Myocyte (in vitro differentiated cells): Measurements from ENCODE around the gene LIX1. TPM values are rescaled to one million over a fixed set of nuclear protein-coding genes. Genes with fewer than 3 reads are reported as not detected.
"Not testable (repeated sequence)": the region's sequence is repeated elsewhere in the genome, so short reads cannot be mapped to it uniquely, and the experiment has no call there.

Experiments
- DNase-seq: peaks from one replicate; pipeline ENCODE4 v3.0.0-alpha.2; 2012; ENCODE audit warnings: low read depth
- total RNA-seq: library from RNA; depleted of rRNA; stranded (reverse); fragments of >200 nt; gene quantifications from 2 replicates; pipeline ENCODE4 v1.2.3, GENCODE V29; 2014

The LIX1 gene
- total RNA-seq, 1 donor from 2014 or later, result not detected

DNA sequence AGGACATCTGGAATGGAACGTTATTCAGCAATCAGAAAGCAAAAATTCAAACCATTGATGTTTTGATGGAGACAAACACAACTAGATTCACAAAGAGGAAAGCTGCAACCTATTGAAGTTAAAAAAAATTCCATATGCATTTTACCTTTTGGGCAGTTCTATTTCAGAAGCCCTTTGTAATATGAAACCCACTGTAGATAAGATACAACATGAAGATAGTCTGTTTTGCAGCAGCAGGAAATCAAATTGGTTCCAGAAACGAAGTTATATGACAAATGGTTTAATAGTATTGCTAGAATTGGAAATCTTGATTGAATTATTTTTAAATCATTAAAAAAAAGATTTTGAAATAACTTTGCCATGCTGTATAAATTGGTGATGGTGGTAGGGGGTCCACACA, 872 bp downstream of the LIX1 start:
- DNase-seq, result no peak

DNA sequence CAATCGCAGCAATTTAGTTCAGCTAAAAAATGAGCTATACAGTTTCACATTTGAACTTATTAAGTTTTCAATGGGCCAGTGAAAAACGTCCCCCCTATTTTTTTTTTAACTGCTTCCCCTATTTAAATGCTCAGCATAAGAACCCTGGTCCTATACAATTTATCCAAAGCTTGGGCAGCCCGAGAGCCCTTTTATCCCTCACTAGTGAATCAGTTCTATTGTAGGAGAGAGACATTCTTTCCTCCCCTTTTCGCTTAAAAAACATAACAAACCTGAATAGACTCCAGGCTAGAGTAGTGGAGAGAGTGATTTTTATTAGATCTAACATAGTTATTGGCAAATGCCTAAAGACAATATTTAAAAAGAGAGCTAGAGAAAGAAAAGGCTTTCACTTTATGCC, 1.4 kb downstream of the LIX1 start:
- DNase-seq, result no peak

- not testable (repeated sequence) for DNase-seq
Observed at GRCh38 chr5:97140250-97140649, 2.2 kb downstream of the LIX1 start.

- no peak for DNase-seq
Observed at GRCh38 chr5:97136475-97136874, 5.9 kb downstream of the LIX1 start.

- no peak for DNase-seq
Observed at GRCh38 chr5:97135868-97136267, 6.5 kb downstream of the LIX1 start.

DNA sequence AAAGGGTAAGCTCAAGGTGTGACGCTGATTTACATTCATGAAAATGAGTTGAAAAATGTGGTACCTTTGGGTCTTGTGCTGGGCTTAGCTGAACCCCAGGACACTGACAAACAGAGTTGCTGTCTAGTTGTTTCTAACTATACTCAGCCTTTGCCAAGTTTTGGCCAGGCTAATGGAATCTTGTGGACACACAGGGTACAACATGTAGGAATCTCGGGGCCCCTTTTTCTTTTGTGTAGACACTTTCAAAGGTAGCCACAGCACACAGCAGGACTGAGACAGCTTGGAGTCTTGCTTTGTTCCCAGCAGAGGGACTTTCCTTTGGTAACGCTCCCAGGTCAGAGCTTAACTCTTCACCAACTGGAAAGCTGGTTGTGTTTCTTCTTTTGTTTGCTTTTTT, 7.8 kb downstream of the LIX1 start:
- DNase-seq, result no peak

GRCh38 chr5:97133101-97133500, 9.3 kb downstream of the LIX1 start:
- DNase-seq, result no peak

- DNase-seq, result no peak
Observed at GRCh38 chr5:97131921-97132320, 10.5 kb downstream of the LIX1 start.

DNA sequence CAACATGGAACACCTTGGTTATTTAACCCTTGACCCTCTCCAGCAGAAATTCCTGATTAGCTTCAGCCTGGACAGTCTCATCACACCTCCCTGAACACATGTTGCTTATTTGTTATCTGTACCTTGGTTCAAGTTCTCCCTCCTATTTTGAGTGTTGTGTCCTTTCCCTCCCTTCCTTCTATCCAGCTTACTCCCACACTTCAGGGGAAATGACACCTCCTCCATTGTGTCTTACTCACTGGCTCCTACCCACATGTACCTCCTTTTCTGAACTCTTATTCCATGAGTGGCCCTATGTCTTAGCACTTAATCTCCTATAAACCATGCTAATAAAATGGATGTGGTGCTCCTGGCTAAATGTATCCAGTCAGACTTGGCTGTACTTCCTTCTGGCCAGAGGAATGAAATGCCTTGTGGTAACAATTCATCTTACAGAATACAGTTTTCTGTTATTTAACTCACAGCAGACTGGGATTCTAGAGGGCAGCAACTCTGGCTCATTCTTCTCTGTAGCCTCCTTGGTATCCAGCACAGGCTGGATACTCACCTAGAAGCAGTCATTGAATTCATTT, 11.2 kb downstream of the LIX1 start:
- DNase-seq, result no peak

DNA sequence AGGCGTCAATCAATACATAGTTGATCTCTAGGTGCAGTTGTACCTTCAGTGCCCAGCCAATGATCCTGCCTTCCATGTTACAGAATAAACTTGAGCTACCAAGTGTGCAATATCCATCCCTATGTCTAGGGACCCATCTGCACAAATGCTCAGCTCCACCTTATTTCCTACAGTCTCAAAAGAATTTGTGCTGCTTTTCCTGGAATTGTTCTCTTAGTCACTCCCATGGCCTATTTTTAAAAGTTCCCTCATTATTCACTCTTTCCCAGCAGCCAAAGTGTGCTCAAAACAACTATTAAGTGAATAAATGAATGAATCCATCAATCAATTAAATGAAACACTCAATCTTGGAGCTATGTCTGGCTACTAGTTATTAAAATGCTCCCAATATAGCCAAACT, 14.7 kb downstream of the LIX1 start:
- DNase-seq, result no peak

DNA sequence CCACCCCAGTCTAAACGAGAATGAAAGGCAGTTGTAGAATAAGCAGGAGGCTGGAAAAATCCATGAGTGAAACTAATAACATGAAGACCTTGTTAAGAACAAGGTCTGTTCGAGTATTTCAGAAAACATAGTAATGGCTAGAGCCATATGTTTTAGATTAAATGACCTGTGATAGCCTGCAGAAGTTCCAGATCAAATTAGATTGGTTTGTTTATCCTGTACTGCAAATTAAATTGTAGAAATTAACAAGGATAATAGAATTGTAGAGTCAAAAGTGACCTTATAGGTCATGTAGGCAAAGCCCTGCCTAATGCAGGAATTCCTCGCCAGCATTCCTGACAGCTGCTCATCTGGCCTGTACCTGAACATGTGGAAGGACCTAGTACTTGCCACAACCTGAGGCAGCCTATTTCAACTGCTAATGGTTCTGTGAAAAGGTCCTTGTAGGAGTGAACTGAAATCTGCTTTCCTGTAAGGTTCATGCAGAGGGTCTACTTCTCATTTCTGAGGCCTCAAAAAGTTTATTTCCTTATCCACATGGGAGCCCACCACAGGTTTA, 17.2 kb downstream of the LIX1 start:
- no peak for DNase-seq

- no peak for DNase-seq
Observed at GRCh38 chr5:97124335-97124734, 18.1 kb downstream of the LIX1 start.

- DNase-seq, result no peak
Observed at GRCh38 chr5:97121848-97122247, 20.6 kb downstream of the LIX1 start.

DNA sequence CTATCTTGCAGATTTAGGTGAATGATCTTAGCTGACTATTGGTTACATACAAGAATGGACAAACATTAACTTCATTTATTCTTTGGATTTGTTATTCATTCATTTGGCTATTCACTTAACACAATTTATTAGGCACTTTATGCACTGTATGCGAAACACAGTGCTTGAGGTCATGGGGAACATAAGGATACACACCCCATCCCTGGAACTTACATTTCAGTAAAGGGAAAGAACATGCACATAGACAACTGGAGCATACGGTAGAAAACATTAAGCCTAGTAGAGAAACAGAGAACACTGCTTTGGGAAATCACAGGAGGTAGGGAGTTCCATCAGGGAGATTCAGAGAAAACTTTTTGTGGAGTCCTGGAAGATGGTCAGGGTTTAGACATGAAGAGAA, 22.2 kb downstream of the LIX1 start:
- no peak for DNase-seq

DNA sequence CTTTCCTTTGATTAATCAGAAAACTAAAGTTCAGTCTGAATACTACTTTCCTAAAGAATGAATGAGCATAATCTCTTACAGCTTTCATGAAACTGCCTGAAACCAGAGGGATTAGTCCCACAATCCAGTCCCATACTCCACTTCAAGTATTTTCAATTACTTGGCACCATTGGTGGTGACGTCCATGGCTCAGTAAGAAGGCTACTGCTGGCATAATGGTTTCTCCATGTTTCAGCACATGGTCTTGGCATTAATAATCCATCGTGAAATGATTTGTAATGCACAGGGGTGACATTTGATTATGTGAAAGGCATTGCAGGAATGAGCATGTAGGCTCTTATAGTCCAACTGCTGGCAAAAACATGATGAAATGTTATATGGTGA, 23.4 kb downstream of the LIX1 start:
- no peak for DNase-seq

GRCh38 chr5:97118261-97119006, 24.0 kb downstream of the LIX1 start:
- DNase-seq, result no peak

GRCh38 chr5:97115932-97116331, 26.5 kb downstream of the LIX1 start:
- no peak for DNase-seq

- DNase-seq, result no peak
Observed at GRCh38 chr5:97112230-97112629, 30.2 kb downstream of the LIX1 start.

DNA sequence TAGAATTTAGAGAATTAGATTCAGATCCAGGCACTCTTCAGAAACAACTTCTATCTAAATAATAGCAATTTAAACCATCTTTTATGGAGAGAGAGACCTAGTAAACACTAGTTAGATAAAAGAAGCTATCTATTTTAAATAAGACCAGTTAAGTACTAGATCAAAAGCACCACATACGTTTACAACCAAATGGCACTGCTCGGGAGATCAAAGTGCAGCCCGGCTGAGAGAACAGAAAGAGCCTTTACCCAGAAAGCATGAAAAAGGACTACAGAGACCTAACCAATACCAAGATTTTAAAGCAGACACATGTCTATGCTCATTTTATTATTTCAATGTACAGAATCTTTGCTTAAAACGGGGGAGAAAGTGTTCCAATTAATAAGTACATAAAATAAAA, 30.8 kb downstream of the LIX1 start:
- DNase-seq, result no peak

DNA sequence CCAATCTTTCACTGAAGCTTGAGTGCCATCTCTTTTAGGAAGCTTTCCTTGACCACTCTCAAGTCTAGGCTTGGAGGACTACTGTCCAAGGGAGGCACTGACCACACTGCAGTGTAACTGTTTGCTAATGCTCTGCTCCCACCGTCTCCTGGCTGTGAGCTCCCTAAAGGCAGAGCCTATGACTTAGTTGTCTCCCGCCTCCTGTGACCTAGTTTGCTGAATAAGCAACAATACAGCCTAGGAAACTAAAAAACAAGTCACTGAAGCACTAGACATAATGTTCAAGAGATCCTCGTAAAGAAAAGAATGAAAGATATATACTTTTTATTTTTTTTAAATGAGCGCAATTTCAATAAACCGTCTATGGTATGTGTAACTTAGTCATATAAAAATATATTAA, 31.4 kb downstream of the LIX1 start:
- DNase-seq, result no peak

GRCh38 chr5:97107318-97107717, 35.1 kb downstream of the LIX1 start:
- no peak for DNase-seq

DNA sequence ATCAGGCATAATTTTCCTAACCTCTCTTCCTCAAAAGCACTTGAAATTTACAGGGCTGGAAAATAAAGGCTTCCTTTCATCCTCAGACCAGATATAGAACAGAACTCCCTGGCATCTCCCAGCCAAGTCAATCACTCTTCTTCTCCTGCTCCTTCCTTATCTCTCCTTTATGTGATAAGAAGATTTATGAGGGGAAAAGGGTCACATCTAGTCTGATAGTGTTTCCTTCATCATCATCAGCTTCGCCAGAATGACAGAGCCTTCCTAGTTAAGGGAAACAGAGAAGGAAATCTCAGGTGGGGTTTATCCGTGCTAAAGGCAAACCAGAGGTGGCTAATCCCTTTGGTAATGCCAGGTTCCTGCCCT, 36.2 kb downstream of the LIX1 start:
- DNase-seq, result no peak
